WTC11 (cell line): ENCODE measurements around the gene KERA. TPM values are rescaled to one million over a fixed set of nuclear protein-coding genes. Genes with fewer than 3 reads are reported as not detected.

ENCODE experiments used
- ATAC-seq: fragments of 200-7000 bp; cut with Tn5 transposase; 2 replicates; pipeline ENCODE4 v1.10.0; 2021; ENCODE audit warnings: mild to moderate bottlenecking, moderate library complexity
- CTCF ChIA-PET: fragments of 300-600 bp; sonication (Branson Sonifier 250); formaldehyde crosslinking; loops from one replicate; lab custom pipeline; 2021; ENCODE audit warnings: antibody characterized with exemption; lab: Charles Lee
- POLR2A ChIA-PET: fragments of 350-600 bp; sonication (Branson Sonifier 250); formaldehyde crosslinking; loops from one replicate; lab custom pipeline; 2021; ENCODE audit warnings: antibody characterized with exemption; lab: Charles Lee
- DNase-seq: peaks from one replicate; pipeline ENCODE4 v3.0.0; 2021; ENCODE audit warnings: low spot score
- H3K27ac Mint-ChIP-seq: 2 replicates; pipeline ENCODE4 v1.8.0; 2021; ENCODE audit warnings: mixed read lengths
- H3K27me3 Mint-ChIP-seq: 2 replicates; pipeline ENCODE4 v1.8.0; 2021; ENCODE audit warnings: low read depth, mild to moderate bottlenecking, moderate library complexity, mixed read lengths
- H3K36me3 Mint-ChIP-seq: 2 replicates; pipeline ENCODE4 v1.8.0; 2021; ENCODE audit warnings: mixed read lengths
- H3K4me1 Mint-ChIP-seq: 2 replicates; pipeline ENCODE4 v1.8.0; 2022; ENCODE audit warnings: mixed read lengths
- H3K4me3 Mint-ChIP-seq: 2 replicates; pipeline ENCODE4 v1.8.0; 2021; ENCODE audit warnings: mild to moderate bottlenecking, moderate library complexity, mixed read lengths
- H3K9me3 Mint-ChIP-seq: 2 replicates; pipeline ENCODE4 v1.8.0; 2021; ENCODE audit warnings: mixed read lengths
- ATF1 ChIP-seq: sonication (generic); formaldehyde crosslinking; IDR thresholded peaks from 2 replicates; pipeline ENCODE4 v1.8.1; 2023; ENCODE audit warnings: mild to moderate bottlenecking, moderate library complexity, missing genetic modification reagents
- ATF2 ChIP-seq: sonication (generic); formaldehyde crosslinking; IDR thresholded peaks from 2 replicates; pipeline ENCODE4 v1.8.1; 2022; ENCODE audit warnings: low read depth, missing genetic modification reagents, borderline replicate concordance
- ERG ChIP-seq: fragments of 250-450 bp; sonication (Bioruptor Pico); IDR thresholded peaks from 2 replicates; pipeline ENCODE4 v1.8.0; 2021; ENCODE audit warnings: mild to moderate bottlenecking
- ETV6 ChIP-seq: sonication (generic); formaldehyde crosslinking; IDR thresholded peaks from 2 replicates; pipeline ENCODE4 v1.8.1; 2022; ENCODE audit warnings: mild to moderate bottlenecking, missing genetic modification reagents
- GABPB1 ChIP-seq: sonication (generic); formaldehyde crosslinking; IDR thresholded peaks from 2 replicates; pipeline ENCODE4 v1.8.1; 2023; ENCODE audit warnings: mild to moderate bottlenecking, missing genetic modification reagents
- GTF2I ChIP-seq: fragments of 250-450 bp; sonication (Bioruptor Pico); conservative IDR thresholded peaks from 2 replicates; pipeline ENCODE4 v1.4.0; 2021; ENCODE audit warnings: mild to moderate bottlenecking
- JAZF1 ChIP-seq: fragments of 250-450 bp; sonication (Bioruptor Pico); IDR thresholded peaks from 2 replicates; pipeline ENCODE4 v1.9.0; 2021; ENCODE audit warnings: moderate library complexity, mild to moderate bottlenecking, inconsistent platforms
- JUN ChIP-seq: sonication (generic); formaldehyde crosslinking; IDR thresholded peaks from 2 replicates; pipeline ENCODE4 v1.8.0; 2023; ENCODE audit warnings: mild to moderate bottlenecking, missing genetic modification reagents
- MYBL2 ChIP-seq: sonication (generic); formaldehyde crosslinking; IDR thresholded peaks from 2 replicates; pipeline ENCODE4 v1.8.1; 2023; ENCODE audit warnings: mild to moderate bottlenecking, moderate library complexity, missing genetic modification reagents
- NR1H2 ChIP-seq: sonication (generic); formaldehyde crosslinking; IDR thresholded peaks from 2 replicates; pipeline ENCODE4 v1.9.0; 2021; ENCODE audit warnings: mild to moderate bottlenecking, moderate library complexity, missing genetic modification reagents
- OVOL2 ChIP-seq: fragments of 250-450 bp; sonication (Bioruptor Pico); IDR thresholded peaks from 2 replicates; pipeline ENCODE4 v1.9.0; 2021; ENCODE audit warnings: mild to moderate bottlenecking, borderline replicate concordance
- PRDM15 ChIP-seq: sonication (generic); formaldehyde crosslinking; IDR thresholded peaks from 2 replicates; pipeline ENCODE4 v1.8.0; 2022; ENCODE audit warnings: missing genetic modification reagents
- SOX15 ChIP-seq: fragments of 250-450 bp; sonication (Bioruptor Pico); IDR thresholded peaks from 2 replicates; pipeline ENCODE4 v1.9.0; 2021; ENCODE audit warnings: mild to moderate bottlenecking
- SP1 ChIP-seq: sonication (generic); formaldehyde crosslinking; conservative IDR thresholded peaks from 2 replicates; pipeline ENCODE4 v1.8.1; 2022; ENCODE audit warnings: missing genetic modification reagents
- TP53 ChIP-seq: sonication (generic); formaldehyde crosslinking; IDR thresholded peaks from 2 replicates; pipeline ENCODE4 v1.8.1; 2023; ENCODE audit warnings: mild to moderate bottlenecking, missing genetic modification reagents
- total RNA-seq: library from RNA; stranded (reverse); gene quantifications from 3 replicates; pipeline ENCODE4 v1.2.3, GENCODE V29; 2021
- TF ChIP-seq, protein P1 (sequence below): sonication (generic); formaldehyde crosslinking; IDR thresholded peaks from 2 replicates; pipeline ENCODE4 v1.8.0; 2023; ENCODE audit warnings: missing genetic modification reagents
- TF ChIP-seq, protein P2 (sequence below): fragments of 250-450 bp; sonication (Bioruptor Pico); conservative IDR thresholded peaks from 2 replicates; pipeline ENCODE4 v1.9.0; 2021; ENCODE audit warnings: mild to moderate bottlenecking
- TF ChIP-seq, protein P3 (sequence below): sonication (generic); formaldehyde crosslinking; IDR thresholded peaks from 2 replicates; pipeline ENCODE4 v1.8.0; 2022; ENCODE audit warnings: mild to moderate bottlenecking, missing genetic modification reagents
- TF ChIP-seq, protein P4 (sequence below): sonication (generic); formaldehyde crosslinking; IDR thresholded peaks from 2 replicates; pipeline ENCODE4 v1.8.0; 2023; ENCODE audit warnings: mild to moderate bottlenecking, missing genetic modification reagents

Gene KERA
- total RNA-seq, 1 experiment from 2014 or later = not detected

DNA sequence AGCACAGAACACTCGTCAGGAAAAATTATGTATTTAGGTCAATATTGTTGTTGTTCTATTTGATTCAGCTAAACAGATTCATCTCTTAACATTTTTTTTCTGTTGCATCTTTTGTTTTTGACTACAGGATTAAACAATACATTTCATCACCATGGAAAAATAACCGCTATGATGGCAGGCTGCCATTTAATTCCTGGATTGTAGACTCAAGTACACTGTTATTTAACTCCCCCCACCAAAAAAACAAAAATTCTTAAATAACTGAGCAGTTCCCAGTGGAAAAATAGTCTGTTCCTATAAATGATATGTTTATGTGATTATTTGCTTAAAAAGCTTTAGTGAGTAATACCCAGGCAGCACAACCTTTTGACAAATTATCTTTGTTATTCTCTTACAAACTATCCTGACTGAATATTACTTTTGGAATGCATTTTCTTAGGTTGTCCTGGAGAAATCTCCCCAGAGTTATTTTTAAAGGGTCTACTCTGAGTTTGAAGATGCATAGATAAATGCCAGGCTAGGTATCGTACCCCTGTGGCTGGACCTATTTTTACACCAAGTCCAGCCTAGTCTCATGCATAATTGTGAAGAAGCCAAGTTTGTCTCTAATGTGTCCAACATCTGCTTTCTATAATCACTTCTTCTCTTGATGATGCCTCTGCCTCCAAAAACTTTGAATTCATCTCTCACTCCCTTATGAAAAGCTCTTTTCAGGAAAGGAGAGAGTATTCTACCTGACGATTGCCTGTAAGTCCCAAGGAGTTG is 3.7 kb downstream of the KERA start (continued):
- TF ChIP-seq ATF2 (CRISPR knock-in tag) = no peak
- TF ChIP-seq JAZF1 = no peak
- TF ChIP-seq TP53 (CRISPR knock-in tag) = no peak

DNA sequence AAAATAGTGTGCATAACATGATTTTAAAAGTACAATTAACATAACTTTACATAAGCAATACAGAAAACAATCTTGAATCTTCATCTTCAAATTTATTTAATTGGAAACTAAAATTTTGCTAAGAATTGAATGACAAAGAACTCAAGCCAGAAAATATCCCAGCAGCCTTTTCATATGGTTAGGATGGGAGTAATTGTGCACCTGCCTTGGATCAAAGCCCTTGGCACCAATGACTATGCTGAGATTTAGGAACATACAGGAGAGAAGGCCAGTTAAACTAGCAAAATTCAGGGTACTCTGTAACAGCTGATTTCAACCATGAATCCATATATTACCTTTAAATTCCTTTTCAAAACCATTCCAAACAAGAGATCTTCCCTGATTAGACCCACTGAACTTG is 5.8 kb downstream of the KERA start:
- H3K27ac Mint-ChIP-seq = no peak overlapping the region
- TF ChIP-seq ERG (no peak), SOX15 (CRISPR knock-in tag) (no peak), JUN (CRISPR knock-in tag) (no peak), OVOL2 (CRISPR knock-in tag) (no peak), GABPB1 (CRISPR knock-in tag) (no peak), PRDM15 (no peak)
- H3K4me3 Mint-ChIP-seq = no peak overlapping the region
- H3K27me3 Mint-ChIP-seq = no peaks in the 10 kb centered on the region
- ChIA-PET POLR2A (no interaction called here), CTCF (no interaction called here)
- DNase-seq (no peak), ATAC-seq (no peak)
- H3K9me3 Mint-ChIP-seq = no peaks in the 10 kb centered on the region
- H3K36me3 Mint-ChIP-seq = no peaks in the 10 kb centered on the region
- no peaks in the 10 kb centered on the region for H3K4me1 Mint-ChIP-seq

- TF ChIP-seq SP1 (no peak), GABPB1 (CRISPR knock-in tag) (no peak), ETV6 (CRISPR knock-in tag) (no peak), MYBL2 (CRISPR knock-in tag) (no peak), ERG (no peak), ATF1 (no peak), NR1H2 (CRISPR knock-in tag) (no peak), GTF2I (CRISPR knock-in tag) (no peak)
- TF ChIP-seq, protein P1, sequence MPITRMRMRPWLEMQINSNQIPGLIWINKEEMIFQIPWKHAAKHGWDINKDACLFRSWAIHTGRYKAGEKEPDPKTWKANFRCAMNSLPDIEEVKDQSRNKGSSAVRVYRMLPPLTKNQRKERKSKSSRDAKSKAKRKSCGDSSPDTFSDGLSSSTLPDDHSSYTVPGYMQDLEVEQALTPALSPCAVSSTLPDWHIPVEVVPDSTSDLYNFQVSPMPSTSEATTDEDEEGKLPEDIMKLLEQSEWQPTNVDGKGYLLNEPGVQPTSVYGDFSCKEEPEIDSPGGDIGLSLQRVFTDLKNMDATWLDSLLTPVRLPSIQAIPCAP (CRISPR knock-in tag) = no peak
- TF ChIP-seq, protein P2, sequence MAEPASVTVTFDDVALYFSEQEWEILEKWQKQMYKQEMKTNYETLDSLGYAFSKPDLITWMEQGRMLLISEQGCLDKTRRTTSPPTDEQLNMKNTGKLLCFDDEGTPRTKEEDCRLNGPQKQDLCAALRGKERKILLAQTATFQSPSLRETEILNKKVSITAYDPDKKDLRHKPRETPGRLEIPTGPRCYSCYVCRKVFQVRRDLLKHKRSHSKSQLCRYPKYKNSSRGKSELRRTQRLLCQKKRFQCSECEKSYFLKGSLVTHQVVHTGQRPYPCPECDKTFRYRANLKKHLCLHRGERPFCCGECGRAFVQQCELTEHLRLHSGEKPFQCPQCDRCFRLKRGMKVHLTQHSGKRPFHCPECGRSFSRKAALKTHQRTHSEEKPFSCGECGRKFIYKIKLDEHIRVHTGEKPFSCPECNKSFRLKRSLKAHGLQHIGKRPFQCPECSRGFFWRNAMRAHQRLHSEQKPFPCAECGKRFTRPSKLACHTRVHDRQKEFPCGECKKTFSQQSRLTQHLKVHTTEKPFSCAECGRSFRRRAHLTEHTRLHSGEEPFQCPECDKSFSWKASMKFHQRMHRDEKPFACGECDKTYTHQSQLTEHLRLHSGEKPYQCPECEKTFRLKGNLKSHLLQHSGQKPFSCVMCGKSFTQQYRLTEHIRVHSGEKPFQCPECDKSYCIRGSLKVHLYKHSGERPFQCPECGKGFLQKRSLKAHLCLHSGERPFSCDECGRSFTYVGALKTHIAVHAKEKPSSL (CRISPR knock-in tag) = no peak
- TF ChIP-seq, protein P3, sequence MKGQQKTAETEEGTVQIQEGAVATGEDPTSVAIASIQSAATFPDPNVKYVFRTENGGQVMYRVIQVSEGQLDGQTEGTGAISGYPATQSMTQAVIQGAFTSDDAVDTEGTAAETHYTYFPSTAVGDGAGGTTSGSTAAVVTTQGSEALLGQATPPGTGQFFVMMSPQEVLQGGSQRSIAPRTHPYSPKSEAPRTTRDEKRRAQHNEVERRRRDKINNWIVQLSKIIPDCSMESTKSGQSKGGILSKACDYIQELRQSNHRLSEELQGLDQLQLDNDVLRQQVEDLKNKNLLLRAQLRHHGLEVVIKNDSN (CRISPR knock-in tag) = no peak
- TF ChIP-seq, protein P4, sequence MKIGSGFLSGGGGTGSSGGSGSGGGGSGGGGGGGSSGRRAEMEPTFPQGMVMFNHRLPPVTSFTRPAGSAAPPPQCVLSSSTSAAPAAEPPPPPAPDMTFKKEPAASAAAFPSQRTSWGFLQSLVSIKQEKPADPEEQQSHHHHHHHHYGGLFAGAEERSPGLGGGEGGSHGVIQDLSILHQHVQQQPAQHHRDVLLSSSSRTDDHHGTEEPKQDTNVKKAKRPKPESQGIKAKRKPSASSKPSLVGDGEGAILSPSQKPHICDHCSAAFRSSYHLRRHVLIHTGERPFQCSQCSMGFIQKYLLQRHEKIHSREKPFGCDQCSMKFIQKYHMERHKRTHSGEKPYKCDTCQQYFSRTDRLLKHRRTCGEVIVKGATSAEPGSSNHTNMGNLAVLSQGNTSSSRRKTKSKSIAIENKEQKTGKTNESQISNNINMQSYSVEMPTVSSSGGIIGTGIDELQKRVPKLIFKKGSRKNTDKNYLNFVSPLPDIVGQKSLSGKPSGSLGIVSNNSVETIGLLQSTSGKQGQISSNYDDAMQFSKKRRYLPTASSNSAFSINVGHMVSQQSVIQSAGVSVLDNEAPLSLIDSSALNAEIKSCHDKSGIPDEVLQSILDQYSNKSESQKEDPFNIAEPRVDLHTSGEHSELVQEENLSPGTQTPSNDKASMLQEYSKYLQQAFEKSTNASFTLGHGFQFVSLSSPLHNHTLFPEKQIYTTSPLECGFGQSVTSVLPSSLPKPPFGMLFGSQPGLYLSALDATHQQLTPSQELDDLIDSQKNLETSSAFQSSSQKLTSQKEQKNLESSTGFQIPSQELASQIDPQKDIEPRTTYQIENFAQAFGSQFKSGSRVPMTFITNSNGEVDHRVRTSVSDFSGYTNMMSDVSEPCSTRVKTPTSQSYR (CRISPR knock-in tag) = no peak
- H3K4me3 Mint-ChIP-seq = no peak overlapping the region
- DNase-seq (no peak), ATAC-seq (no peak)
- H3K9me3 Mint-ChIP-seq = no peaks in the 10 kb centered on the region
- peaks cover 6% of the 10 kb centered on the region for H3K4me1 Mint-ChIP-seq
- H3K27me3 Mint-ChIP-seq = no peaks in the 10 kb centered on the region; the same call in 1 of the 2 replicates
- ChIA-PET POLR2A (no interaction called here), CTCF (no interaction called here)
- H3K36me3 Mint-ChIP-seq = no peaks in the 10 kb centered on the region
- no peak overlapping the region for H3K27ac Mint-ChIP-seq
These were observed 13.2 kb downstream of the KERA start for GRCh38 chr12:91044586-91044985.
